ENCODE measurements around the gene PXK.
"Not testable (repeated sequence)": the region's sequence is repeated elsewhere in the genome, so short reads cannot be mapped to it uniquely, and the experiment has no call there.

The PXK gene

DNA sequence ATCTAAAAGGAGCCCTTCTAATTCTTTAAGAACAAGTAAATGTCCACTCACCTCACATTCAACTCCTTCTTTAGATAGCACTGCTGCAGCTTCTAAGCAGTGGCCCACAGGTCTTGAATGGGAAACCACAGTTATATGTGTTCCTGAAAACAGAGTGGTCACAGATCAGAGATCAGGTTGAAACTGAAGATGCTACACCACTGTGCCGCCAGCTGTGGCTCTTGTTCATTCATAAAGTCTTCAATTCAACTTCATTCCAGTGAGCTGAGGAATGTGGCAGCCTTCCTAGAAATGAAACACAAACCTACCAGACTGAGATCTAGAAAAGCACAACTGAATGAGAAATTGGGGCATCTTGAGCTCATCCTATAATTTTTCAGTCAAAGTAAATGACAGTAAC, 97.0 kb downstream of the PXK start:
- H3K27ac ChIP-seq (ENCODE audit: low read length), result no peak overlapping the region
- H3K4me3 ChIP-seq (ENCODE audit: low read length), result no peak overlapping the region
- H3K27me3 ChIP-seq (ENCODE audit: control insufficient read depth, insufficient read depth, low read length), result no peaks in the 10 kb centered on the region
- peaks cover 74% of the 10 kb centered on the region for H3K36me3 ChIP-seq (ENCODE audit: control insufficient read depth, low read depth, low read length)
- peaks cover 8% of the 10 kb centered on the region for H3K4me1 ChIP-seq (ENCODE audit: control insufficient read depth, low read depth, low read length)
- H3K9me3 ChIP-seq (ENCODE audit: control insufficient read depth, low read depth, low read length), result no peaks in the 10 kb centered on the region
- no peak overlapping the region for H3K9ac ChIP-seq (ENCODE audit: low read length)

DNA sequence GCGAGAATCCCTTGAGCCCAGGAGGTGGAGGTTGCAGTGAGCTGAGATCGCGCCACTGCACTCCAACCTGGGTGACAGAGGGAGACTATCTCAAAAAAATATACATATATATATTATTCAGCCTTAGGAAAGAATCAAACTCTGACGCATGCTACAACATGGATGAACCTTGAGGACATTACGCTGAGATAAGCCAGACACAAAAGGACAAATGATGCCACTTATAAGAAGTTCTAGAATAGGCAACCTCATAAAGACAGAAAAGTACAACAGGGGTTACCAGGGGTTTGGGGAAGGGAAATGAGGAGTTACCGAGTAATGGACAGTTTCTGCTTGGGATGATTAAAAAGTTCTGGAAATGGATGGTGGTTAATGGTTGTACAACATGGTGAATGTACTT, 100.2 kb downstream of the PXK start:
- H3K27ac ChIP-seq (ENCODE audit: low read length), result peak overlapping the region; percentile 86
- H3K27me3 ChIP-seq (ENCODE audit: control insufficient read depth, insufficient read depth, low read length), result no peaks in the 10 kb centered on the region
- H3K9me3 ChIP-seq (ENCODE audit: control insufficient read depth, low read depth, low read length), result no peaks in the 10 kb centered on the region
- peak overlapping the region; percentile 85 for H3K9ac ChIP-seq (ENCODE audit: low read length)
- H3K4me1 ChIP-seq (ENCODE audit: control insufficient read depth, low read depth, low read length), result peaks cover 26% of the 10 kb centered on the region
- peaks cover 41% of the 10 kb centered on the region for H3K36me3 ChIP-seq (ENCODE audit: control insufficient read depth, low read depth, low read length)
- H3K4me3 ChIP-seq (ENCODE audit: low read length), result peak overlapping the region; percentile 94

DNA sequence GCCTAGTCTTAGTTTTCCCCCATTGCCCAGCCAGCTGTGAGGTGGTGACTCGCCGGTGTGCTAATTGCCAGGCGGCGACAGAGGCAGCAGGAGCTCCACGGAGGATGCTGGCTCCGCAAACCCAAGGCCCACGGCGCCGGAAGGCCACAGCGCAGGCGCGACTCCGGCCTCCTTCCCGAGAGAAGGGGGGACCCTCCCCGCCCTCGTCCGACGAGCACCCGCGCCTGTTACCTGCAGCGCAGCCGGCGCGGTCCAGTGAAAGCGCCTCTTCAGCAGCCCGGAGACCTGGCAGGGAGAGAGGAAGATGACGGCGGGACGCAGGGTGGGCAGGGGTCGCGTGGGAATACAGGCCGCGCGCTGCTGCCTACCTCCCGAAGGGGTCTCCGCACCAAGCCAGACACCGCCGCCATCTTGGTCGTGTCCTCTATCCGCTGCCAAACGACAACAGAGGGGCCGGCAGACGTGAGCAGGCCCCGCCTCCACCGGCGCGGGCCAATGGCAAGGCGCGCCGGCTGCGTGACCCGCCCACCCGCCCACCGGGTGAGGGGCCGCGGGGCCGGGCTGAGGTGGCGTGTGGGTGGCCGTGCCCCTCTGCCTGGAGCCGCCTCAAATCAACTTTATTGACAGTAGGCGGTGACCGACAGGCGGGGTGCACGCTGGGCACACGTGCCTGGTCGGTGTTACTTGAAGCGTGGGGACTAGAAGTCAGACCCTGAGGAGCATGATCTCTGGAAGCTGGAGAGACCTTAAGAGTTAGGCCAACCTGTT, 100.9 kb downstream of the PXK start, which contains the start of gene PDHB:
PDHB (minus strand) TSS at position 433 of the 768 bp plus-strand sequence; CDS start at position 410, 23 bp downstream.
- H3K9me3 ChIP-seq (ENCODE audit: control insufficient read depth, low read depth, low read length), result no peaks in the 10 kb centered on the region
- H3K4me3 ChIP-seq (ENCODE audit: low read length), result peak within 1 kb of the TSS; percentile 94
- H3K4me1 ChIP-seq (ENCODE audit: control insufficient read depth, low read depth, low read length), result peaks cover 26% of the 10 kb centered on the region
- H3K36me3 ChIP-seq (ENCODE audit: control insufficient read depth, low read depth, low read length), result peaks cover 35% of the 10 kb centered on the region
- peak within 1 kb of the TSS; percentile 86 for H3K27ac ChIP-seq (ENCODE audit: low read length)
- no peaks in the 10 kb centered on the region for H3K27me3 ChIP-seq (ENCODE audit: control insufficient read depth, insufficient read depth, low read length)
- H3K9ac ChIP-seq (ENCODE audit: low read length), result peak within 1 kb of the TSS; percentile 85

DNA sequence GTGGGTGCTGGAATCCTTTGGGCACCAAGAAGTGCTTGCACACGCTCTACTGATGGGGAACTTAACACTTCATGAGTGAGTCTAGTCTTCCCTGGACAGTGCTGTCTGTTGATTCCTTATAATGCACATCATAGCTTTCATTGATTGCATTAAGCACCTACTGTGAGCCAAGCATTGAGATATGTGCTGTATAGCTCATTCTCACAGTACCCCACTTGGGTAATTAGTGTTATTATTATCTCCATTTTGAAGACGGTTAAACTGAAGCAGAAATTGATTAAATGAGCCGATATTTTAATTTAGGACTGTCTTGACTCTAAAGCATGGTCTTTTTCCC, 101.4 kb downstream of the PXK start:
- H3K9me3 ChIP-seq (ENCODE audit: control insufficient read depth, low read depth, low read length), result no peaks in the 10 kb centered on the region
- peak overlapping the region; percentile 32 for H3K27ac ChIP-seq (ENCODE audit: low read length)
- peaks cover 29% of the 10 kb centered on the region for H3K36me3 ChIP-seq (ENCODE audit: control insufficient read depth, low read depth, low read length)
- no peaks in the 10 kb centered on the region for H3K27me3 ChIP-seq (ENCODE audit: control insufficient read depth, insufficient read depth, low read length)
- no peak overlapping the region for H3K9ac ChIP-seq (ENCODE audit: low read length)
- H3K4me1 ChIP-seq (ENCODE audit: control insufficient read depth, low read depth, low read length), result peaks cover 26% of the 10 kb centered on the region
- H3K4me3 ChIP-seq (ENCODE audit: low read length), result peak overlapping the region; percentile 34

DNA sequence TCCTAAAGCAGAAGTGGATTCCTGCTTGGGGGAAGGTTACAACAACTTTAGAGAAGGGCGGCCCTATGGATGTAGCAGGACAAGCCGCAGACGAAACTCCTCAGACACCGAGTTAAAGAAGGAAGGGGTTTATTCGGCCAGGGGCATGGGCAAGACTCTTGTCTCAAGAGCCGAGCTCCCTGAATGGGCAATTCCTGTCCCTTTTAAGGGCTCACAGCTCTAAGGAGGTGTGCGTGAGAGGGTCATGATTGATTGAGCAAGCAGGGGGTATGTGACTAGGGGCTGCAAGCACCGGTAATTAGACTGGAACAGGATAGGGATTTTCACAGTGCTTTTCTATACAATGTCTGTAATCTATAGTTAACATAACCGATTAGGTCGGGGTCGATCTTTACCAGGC, 101.8 kb downstream of the PXK start:
- H3K9me3 ChIP-seq (ENCODE audit: control insufficient read depth, low read depth, low read length), result no peaks in the 10 kb centered on the region
- H3K4me3 ChIP-seq (ENCODE audit: low read length), result no peak overlapping the region
- peak overlapping the region; percentile 26 for H3K27ac ChIP-seq (ENCODE audit: low read length)
- peaks cover 25% of the 10 kb centered on the region for H3K36me3 ChIP-seq (ENCODE audit: control insufficient read depth, low read depth, low read length)
- H3K27me3 ChIP-seq (ENCODE audit: control insufficient read depth, insufficient read depth, low read length), result no peaks in the 10 kb centered on the region
- H3K4me1 ChIP-seq (ENCODE audit: control insufficient read depth, low read depth, low read length), result peaks cover 26% of the 10 kb centered on the region
- no peak overlapping the region for H3K9ac ChIP-seq (ENCODE audit: low read length)

DNA sequence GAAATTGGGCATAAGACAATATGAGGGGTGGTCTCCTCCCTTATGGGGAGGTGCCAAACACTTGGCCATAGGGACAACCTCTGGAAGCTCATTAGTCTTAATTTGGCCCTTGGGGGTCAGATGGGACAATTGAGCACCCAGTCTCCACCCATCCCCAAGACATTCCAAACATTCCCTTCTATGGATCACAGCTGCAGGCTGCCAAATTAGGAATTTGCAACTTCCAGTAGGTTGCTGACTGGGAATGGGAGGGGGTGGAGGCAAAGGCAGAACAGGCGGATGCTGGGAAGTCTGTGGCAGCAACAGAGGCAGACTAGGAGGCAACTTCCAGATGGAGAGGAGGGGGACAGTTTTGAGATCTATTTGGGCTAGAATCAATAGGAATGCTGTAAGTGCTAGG, 102.3 kb downstream of the PXK start:
- peaks cover 21% of the 10 kb centered on the region for H3K36me3 ChIP-seq (ENCODE audit: control insufficient read depth, low read depth, low read length)
- H3K4me3 ChIP-seq (ENCODE audit: low read length), result no peak overlapping the region
- no peaks in the 10 kb centered on the region for H3K27me3 ChIP-seq (ENCODE audit: control insufficient read depth, insufficient read depth, low read length)
- H3K9ac ChIP-seq (ENCODE audit: low read length), result no peak overlapping the region
- peaks cover 26% of the 10 kb centered on the region for H3K4me1 ChIP-seq (ENCODE audit: control insufficient read depth, low read depth, low read length)
- peak overlapping the region; percentile 26 for H3K27ac ChIP-seq (ENCODE audit: low read length)
- no peaks in the 10 kb centered on the region for H3K9me3 ChIP-seq (ENCODE audit: control insufficient read depth, low read depth, low read length)

DNA sequence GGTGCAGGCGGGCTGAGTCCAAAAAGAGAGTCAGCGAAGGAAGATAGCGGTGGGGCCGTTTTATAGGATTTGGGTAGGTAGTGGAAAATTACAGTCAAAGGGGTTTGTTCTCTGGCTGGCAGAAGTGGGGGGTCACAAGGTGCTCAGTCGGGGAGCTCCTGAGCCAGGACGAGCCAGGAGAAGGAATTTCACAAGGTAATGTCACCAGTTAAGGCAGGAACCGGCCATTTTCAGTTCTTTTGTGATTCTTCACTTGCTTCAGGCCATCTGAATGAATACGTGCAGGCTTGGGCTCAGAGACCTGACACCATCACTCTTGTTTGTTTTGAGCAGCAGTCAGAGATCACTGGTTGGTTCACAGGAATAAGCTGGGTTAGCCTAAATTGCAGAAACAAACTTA, 104.6 kb downstream of the PXK start:
- not testable (repeated sequence) for H3K36me3 ChIP-seq (ENCODE audit: control insufficient read depth, low read depth, low read length); H3K9ac ChIP-seq (ENCODE audit: low read length); H3K27ac ChIP-seq (ENCODE audit: low read length); H3K9me3 ChIP-seq (ENCODE audit: control insufficient read depth, low read depth, low read length); H3K27me3 ChIP-seq (ENCODE audit: control insufficient read depth, insufficient read depth, low read length); H3K4me3 ChIP-seq (ENCODE audit: low read length)
- peaks cover 37% of the 10 kb centered on the region for H3K4me1 ChIP-seq (ENCODE audit: control insufficient read depth, low read depth, low read length)

DNA sequence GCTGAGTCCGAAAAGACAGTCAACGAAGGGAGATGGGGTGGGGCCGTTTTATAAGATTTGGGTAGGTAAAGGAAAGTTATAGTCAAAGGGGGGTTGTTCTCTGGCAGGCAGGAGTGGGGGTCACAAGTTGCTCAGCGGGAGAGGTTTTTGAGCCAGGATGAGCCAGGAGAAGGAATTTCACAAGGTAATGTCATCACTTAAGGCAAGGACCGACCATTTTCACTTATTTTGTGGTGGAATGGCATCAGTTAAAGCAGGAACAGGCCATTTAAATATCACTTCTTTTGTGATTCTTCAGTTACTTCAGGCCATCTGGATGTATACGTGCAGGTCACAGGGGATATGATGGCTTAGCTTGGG, 108.3 kb downstream of the PXK start:
- H3K27me3 ChIP-seq (ENCODE audit: control insufficient read depth, insufficient read depth, low read length); H3K36me3 ChIP-seq (ENCODE audit: control insufficient read depth, low read depth, low read length); H3K9me3 ChIP-seq (ENCODE audit: control insufficient read depth, low read depth, low read length); H3K27ac ChIP-seq (ENCODE audit: low read length); H3K9ac ChIP-seq (ENCODE audit: low read length); H3K4me3 ChIP-seq (ENCODE audit: low read length): not testable (repeated sequence)
- peaks cover 17% of the 10 kb centered on the region for H3K4me1 ChIP-seq (ENCODE audit: control insufficient read depth, low read depth, low read length)

DNA sequence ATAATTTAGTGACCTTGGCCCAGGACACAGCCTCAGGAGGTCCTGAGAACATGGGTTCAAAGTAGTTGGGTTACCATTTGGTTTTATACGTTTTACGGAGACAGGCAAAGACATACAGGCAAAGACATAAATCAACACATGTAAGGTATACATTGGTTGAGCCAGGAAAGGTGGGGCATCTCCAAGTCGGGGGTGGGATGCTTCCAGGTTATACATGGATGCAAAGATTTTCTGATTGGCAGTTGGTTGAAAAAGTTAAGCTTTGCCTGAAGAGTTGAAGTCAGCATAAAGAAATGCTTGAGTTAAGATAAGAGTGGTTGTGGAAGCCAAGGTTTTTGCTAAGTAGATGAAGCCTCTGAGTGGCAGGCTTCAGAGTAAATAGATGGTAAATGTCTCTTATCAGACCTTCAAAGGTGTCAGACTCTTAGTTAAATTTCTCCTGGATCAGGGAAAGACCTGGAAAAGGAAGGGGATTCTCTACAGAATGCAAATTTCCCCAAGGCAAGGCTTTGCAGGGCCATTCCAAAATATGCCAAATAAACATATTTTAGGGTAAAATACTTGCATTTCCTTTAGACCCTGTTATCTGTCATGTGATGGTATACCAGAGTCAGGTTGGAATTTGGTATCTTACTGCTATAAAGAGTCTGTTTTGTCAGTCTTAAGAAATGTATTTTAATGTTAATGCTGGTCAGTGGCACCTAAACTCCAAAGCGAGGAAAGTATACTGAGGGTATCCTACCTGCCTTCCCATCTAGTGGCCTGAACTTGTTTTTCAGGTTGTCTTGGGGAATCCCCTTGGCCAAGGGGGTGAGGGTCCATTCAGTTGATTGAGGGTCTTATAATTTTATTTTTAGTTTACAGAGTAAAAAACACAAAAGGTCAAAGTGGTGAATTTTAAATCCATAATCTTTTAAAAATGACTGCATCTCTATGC, 109.1 kb downstream of the PXK start:
- Histone ChIP-seq H3K9me3 (ENCODE audit: control insufficient read depth, low read depth, low read length) (no peaks in the 10 kb centered on the region), H3K27me3 (ENCODE audit: control insufficient read depth, insufficient read depth, low read length) (no peaks in the 10 kb centered on the region), H3K4me3 (ENCODE audit: low read length) (no peak overlapping the region), H3K27ac (ENCODE audit: low read length) (no peak overlapping the region), H3K4me1 (ENCODE audit: control insufficient read depth, low read depth, low read length) (peaks cover 17% of the 10 kb centered on the region), H3K36me3 (ENCODE audit: control insufficient read depth, low read depth, low read length) (no peaks in the 10 kb centered on the region), H3K9ac (ENCODE audit: low read length) (no peak overlapping the region)

DNA sequence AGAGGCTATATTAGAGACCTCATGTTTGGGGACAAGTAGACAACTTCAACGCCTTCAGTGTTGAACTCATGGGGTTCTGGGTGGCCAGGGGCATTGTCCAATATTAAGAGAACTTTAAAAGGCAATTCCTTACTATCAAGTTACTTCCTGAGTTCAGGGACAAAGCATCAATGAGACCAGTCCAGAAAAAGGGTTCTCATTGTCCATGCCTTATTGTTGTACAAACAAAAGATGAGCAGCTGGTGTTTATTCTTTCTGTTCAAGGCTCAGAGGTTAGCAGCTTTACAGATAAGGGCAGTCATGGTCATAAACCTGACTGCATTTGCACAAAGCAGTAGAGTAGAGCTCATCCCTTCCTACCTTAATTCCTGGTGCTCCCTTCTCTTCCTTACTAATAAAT, 119.5 kb downstream of the PXK start:
- H3K9ac ChIP-seq (ENCODE audit: low read length), result no peak overlapping the region
- no peaks in the 10 kb centered on the region for H3K4me1 ChIP-seq (ENCODE audit: control insufficient read depth, low read depth, low read length)
- H3K4me3 ChIP-seq (ENCODE audit: low read length), result no peak overlapping the region
- H3K36me3 ChIP-seq (ENCODE audit: control insufficient read depth, low read depth, low read length), result no peaks in the 10 kb centered on the region
- H3K9me3 ChIP-seq (ENCODE audit: control insufficient read depth, low read depth, low read length), result peaks cover 5% of the 10 kb centered on the region
- H3K27me3 ChIP-seq (ENCODE audit: control insufficient read depth, insufficient read depth, low read length), result no peaks in the 10 kb centered on the region
- H3K27ac ChIP-seq (ENCODE audit: low read length), result no peak overlapping the region

DNA sequence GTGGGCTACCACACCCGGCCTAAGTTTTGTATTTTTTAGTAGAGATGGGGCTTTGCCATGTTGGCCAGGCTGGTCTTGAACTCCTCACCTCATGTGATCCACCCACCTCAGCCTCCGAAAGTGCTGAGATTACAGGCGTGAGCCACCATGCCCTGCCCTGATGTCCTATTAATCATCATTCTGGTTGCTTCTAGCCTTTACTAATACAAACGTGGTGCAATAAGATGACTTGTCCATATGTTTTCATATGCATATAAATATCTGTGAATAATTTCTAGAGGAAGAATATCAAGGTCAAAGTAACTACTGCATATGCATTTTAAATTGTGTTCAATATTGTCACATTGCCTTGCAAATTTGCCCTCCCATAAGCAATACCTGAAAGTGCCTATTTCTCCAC, 126.5 kb downstream of the PXK start:
- H3K9me3 ChIP-seq (ENCODE audit: control insufficient read depth, low read depth, low read length), result no peaks in the 10 kb centered on the region
- no peak overlapping the region for H3K4me3 ChIP-seq (ENCODE audit: low read length)
- no peaks in the 10 kb centered on the region for H3K36me3 ChIP-seq (ENCODE audit: control insufficient read depth, low read depth, low read length)
- no peak overlapping the region for H3K9ac ChIP-seq (ENCODE audit: low read length)
- no peaks in the 10 kb centered on the region for H3K27me3 ChIP-seq (ENCODE audit: control insufficient read depth, insufficient read depth, low read length)
- H3K4me1 ChIP-seq (ENCODE audit: control insufficient read depth, low read depth, low read length), result peaks cover 5% of the 10 kb centered on the region
- no peak overlapping the region for H3K27ac ChIP-seq (ENCODE audit: low read length)
